Mononuclear cell (primary cell): ENCODE results near the gene GPR132. TPM values are rescaled to one million over a fixed set of nuclear protein-coding genes. Genes with fewer than 3 reads are reported as not detected.
A peak's percentile ranks its signal among the peaks of the same experiment; 100 is the strongest.

Experiments used
- H3K27me3 ChIP-seq: 2 replicates; pipeline ENCODE4 v1.6.0; 2011; ENCODE audit warnings: low read length, control low read depth; ENCODE audit not compliant: insufficient read depth
- H3K4me1 ChIP-seq: 2 replicates; pipeline ENCODE4 v1.5.1; 2011; ENCODE audit warnings: mild to moderate bottlenecking, low read length, control low read depth; ENCODE audit not compliant: insufficient read depth
- H3K4me3 ChIP-seq: 2 replicates; pipeline ENCODE4 v1.5.1; 2011; ENCODE audit warnings: mild to moderate bottlenecking, low read length, moderate library complexity
- H3K9me3 ChIP-seq: 2 replicates; pipeline ENCODE4 v1.5.1; 2011; ENCODE audit warnings: low read depth, mild to moderate bottlenecking, control low read depth, low read length
- total RNA-seq: library from RNA; depleted of rRNA; stranded (reverse); fragments of >200 nt; gene quantifications from one replicate; pipeline ENCODE4 v1.2.3, GENCODE V29; 2012

GPR132 gene
- total RNA-seq, 1 donor, result 98.0 TPM

DNA sequence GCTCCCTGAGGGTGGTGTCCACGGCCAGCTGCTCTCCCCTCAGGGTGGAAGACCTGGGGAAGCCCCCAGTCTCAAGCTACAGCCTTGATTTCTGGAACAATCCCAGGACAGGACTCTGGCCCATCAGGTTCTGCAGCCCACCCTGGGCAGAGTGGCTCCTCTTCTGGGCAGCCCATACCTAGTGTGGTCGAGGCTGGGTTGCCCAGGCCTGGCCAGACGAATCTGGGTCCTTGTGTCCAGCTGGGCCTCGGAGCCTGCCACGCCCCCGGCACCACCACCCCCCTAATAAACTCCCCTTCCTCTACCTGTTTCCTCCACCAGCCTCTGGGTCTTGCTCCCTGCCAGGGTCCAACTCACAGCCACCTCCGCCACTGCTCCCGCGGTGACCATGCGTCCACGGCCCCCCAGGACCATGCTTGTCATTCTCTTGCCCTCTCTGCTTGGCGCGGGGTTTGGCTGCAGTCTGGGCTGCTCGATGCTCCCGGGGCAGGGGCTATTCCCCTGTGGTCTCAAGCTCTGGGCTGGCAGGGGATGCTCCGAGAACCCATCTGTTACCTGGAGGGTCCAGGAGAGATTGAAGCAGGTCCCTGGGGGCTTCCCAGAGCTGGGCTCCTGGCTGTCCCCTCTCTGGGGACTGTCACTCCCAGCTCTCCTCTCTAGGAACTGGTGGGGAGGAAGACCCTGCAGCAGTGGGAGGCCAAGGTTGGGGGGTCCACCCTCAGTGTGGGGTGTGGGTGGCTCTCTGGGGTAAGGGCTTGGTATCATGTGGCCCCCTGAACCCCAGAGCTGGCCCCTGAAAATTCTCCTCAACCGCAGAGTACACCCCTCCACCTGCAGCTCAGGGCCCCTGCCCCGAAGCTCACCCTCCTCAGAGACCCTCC lies 8.7 kb upstream of the GPR132 start:
- Histone ChIP-seq H3K9me3 (no peaks in the 10 kb centered on the region), H3K27me3 (no peaks in the 10 kb centered on the region), H3K4me3 (no peak overlapping the region), H3K4me1 (peaks cover 57% of the 10 kb centered on the region)

DNA sequence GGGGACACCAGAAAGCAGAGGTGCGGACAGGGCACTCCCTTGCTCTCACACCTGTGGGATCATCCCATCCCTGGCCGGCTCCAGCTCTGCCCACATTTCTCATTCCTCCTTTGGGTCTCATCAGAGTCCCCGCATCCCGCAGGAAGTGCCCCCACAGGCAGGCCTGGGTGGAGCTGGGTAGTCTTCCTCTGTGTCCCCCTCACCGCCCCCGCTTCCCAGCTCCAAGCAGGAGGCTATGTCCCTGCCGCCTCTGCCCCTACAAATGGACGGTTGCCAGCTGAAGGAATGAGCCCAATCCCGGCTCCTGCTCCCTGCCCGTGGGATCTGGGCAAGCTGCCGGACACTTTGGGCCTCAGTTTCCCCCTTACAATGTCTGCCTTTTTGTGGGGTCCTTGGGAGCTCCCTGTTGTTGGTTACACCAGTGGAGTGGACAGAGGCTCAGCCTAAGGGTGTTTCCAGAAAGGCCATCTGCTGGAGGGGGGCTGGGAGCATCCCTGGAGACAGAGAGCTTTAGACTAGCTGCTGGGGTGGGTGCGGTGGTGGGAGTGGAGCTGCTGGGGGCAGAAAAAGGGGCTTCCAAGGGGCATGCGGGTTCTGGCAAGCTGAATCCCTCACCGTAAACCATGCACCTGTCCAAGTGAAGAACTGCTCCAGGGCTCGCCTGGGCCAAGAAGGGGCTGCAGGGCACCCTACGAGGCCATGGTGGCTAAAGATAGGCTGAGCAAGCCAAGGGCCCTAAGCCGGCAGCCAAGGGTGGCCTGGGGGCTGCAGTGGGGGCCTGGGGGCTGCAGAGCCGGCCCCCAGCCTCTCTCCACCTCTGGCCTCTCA lies 7.9 kb upstream of the GPR132 start:
- Histone ChIP-seq H3K4me1 (peaks cover 66% of the 10 kb centered on the region), H3K27me3 (no peaks in the 10 kb centered on the region), H3K4me3 (no peak overlapping the region), H3K9me3 (no peaks in the 10 kb centered on the region)

DNA sequence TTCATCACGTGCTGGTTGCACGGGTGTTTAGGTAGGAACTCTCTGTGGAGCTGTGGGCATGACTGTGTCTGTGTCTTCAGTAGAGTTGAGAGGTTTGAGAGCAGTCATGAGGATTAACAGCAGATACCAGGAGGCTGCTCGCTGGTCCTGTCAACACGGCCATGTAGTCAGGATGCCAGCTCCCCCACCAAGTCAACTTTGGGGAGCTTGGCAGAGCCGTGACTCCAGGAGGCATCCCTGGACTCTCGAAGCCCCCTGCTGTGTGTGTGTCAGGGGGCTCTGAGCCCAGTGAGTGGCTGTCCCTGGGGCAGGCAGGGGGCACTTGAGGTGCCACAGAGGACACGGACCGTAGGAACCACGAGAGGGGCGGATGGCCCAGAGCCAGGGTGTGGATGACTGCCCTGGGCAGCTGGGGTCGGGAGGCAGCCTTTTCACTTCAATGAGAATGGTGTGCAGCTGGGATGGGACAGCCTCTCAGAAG lies 7.2 kb upstream of the GPR132 start:
- H3K4me3 ChIP-seq, result no peak overlapping the region
- H3K27me3 ChIP-seq, result no peaks in the 10 kb centered on the region
- H3K4me1 ChIP-seq, result peaks cover 69% of the 10 kb centered on the region
- no peaks in the 10 kb centered on the region for H3K9me3 ChIP-seq

DNA sequence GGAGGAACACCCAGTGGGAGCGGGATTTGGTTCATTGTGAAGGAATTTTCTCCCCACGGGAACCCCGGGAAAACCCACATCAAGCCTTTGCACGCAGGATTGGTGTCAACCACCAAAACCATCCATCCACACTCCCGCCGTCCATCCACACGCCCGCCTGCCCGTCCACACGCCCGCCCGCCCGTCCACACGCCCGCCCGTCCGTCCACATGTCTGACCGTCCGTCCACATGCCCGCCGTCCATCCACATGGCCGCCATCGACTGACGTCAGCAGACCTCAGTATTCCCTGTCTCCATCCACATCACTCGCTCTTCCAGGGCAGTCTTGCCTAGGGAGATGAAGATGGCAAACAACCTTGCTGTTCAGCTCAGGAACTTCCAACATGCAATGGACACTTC lies 6.7 kb upstream of the GPR132 start:
- peaks cover 69% of the 10 kb centered on the region for H3K4me1 ChIP-seq
- no peaks in the 10 kb centered on the region for H3K9me3 ChIP-seq
- H3K4me3 ChIP-seq, result no peak overlapping the region
- no peaks in the 10 kb centered on the region for H3K27me3 ChIP-seq

DNA sequence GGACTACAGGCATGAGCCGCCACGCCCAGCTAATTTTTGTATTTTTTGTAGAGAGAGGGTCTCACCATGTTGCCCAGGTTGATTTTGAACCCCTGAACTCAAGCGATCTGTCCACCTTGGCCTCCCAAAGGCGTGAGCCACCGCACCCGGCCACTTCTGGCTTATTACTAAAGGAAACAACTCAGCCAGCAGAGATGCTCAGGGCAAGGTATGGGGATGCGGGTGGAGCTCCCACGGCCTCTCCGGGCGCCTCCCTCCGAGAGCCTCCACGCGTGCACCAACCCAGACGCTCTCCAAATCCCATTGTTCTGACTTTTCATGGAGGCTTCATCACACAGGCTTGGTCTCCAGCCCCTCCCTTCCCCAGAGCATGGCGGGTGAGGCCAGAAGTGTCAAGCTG lies 6.1 kb upstream of the GPR132 start:
- Histone ChIP-seq H3K27me3 (no peaks in the 10 kb centered on the region), H3K4me1 (peaks cover 69% of the 10 kb centered on the region)

DNA sequence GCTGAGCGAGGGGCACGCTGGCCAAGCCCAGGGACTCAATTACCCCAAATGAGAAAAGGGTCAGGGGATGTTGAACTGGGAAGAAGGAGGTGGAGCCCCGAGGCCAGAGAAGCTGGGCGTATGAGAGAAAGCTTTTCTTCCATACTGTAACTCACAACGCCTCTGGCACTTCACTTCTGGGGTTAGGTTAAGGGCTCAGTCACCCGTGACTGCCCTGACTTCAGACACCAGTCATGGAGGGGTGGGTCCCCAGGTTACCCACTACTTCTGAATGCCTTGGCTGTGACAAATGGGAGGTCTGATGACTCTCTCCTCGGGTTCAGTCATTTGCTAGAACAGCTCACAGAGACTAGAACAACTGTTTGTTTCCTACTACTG lies 5.5 kb upstream of the GPR132 start:
- Histone ChIP-seq H3K4me3 (no peak overlapping the region), H3K4me1 (peaks cover 69% of the 10 kb centered on the region), H3K27me3 (no peaks in the 10 kb centered on the region), H3K9me3 (no peaks in the 10 kb centered on the region)

More for the DNA sequence above, 6.1 kb upstream of the GPR132 start:
- Histone ChIP-seq H3K4me3 (no peak overlapping the region), H3K9me3 (no peaks in the 10 kb centered on the region)

DNA sequence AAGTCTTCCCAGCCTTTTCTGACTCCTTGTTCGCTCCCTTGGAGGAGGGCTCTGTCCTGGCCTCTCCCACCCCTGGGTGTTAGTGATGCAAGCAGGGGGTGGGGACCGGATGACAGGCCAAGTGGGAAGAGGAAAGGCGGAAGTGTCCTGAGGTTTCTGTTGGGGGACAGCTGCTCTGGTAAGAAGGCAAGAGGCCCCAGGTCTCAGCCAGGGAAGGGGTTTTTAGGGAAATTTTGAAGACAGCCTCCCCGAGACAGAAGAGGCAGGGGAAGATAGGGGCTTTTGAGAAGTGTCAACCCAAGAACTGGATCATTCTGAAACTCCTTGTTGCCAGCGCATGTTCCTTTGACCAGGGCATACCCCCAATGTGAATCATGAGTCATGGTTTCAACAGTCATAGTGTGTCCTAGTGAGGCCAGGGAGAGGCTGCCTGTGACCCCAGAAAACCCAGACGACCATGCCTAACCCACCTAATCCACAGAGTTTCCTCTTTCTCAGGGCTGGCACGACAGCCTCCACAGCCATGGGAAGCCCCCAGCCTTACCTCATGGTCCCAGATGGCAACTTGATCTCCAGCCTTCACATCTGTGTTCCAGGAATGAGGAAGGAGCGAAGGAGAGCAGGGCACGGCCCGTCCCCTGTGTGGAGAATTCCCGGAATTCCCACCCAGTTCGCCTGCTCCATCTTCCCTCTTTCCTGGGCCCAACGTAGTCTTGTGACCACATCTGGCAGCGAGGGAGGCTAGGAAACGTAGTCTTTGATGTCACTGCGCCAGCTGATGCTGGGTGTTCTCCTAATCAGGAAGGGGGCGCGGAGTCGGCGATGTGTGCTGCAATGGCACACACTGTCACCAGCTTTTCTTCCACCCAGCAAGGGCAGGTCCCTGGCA lies 4.9 kb upstream of the GPR132 start:
- Histone ChIP-seq H3K4me3 (no peak overlapping the region), H3K27me3 (no peaks in the 10 kb centered on the region), H3K9me3 (no peaks in the 10 kb centered on the region), H3K4me1 (peaks cover 68% of the 10 kb centered on the region)

DNA sequence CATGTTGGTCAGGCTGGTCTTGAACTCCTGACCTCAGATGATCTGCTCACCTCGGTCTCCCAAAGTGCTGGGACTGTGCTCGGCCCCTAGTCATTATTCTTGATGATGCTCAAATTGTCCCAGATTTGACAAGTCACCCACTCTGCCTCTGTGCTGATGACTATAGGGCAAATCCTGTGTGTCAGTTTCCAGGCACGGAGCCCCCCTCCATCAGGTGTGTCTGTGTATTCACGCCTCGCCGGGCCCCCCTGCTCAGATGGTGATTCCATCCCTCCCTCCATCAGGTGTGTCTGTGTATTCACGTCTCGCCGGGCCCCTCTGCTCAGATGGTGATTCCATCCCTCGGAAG lies 4.3 kb upstream of the GPR132 start:
- Histone ChIP-seq H3K9me3 (no peaks in the 10 kb centered on the region), H3K27me3 (no peaks in the 10 kb centered on the region), H3K4me1 (peaks cover 70% of the 10 kb centered on the region), H3K4me3 (no peak overlapping the region)

DNA sequence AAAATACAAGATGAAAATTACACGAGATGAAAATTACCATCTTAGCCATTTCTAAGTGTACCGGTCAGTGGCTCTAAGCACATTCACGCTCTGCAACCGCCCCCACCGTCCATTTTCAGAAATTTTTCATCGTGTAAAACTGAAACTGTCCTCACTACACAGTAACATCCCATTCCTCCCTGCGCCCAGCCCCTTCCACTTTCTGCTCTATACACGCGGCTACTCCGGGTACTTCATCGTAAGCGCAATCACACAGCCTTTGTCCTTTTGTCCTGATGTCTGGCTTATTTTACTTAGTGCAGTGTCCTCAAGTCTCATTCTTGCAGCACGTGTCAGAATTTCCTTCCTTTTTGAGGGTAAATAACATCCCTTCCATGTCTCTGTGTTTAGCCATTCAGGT lies 3.6 kb upstream of the GPR132 start:
- Histone ChIP-seq H3K9me3 (no peaks in the 10 kb centered on the region), H3K4me1 (peaks cover 76% of the 10 kb centered on the region), H3K27me3 (no peaks in the 10 kb centered on the region), H3K4me3 (no peak overlapping the region)

DNA sequence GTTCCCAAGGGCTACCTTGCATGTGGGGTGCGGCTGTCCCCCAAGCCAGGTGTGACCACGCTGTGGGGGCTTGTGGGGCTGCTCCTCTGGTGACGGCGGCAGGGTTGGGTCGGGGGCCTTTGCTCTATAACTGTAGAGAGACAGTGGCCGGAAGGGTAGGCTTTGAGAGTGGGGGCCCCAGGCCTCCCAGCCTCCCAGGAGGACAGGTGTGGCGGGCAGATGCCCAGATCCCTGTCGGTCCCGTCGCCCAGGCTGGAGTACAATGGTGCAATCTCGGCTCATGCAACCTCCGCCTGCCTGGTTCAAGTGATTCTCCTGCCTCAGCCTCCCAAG lies 2.7 kb upstream of the GPR132 start:
- Histone ChIP-seq H3K27me3 (no peaks in the 10 kb centered on the region), H3K4me3 (no peak overlapping the region), H3K9me3 (no peaks in the 10 kb centered on the region), H3K4me1 (peaks cover 85% of the 10 kb centered on the region)

DNA sequence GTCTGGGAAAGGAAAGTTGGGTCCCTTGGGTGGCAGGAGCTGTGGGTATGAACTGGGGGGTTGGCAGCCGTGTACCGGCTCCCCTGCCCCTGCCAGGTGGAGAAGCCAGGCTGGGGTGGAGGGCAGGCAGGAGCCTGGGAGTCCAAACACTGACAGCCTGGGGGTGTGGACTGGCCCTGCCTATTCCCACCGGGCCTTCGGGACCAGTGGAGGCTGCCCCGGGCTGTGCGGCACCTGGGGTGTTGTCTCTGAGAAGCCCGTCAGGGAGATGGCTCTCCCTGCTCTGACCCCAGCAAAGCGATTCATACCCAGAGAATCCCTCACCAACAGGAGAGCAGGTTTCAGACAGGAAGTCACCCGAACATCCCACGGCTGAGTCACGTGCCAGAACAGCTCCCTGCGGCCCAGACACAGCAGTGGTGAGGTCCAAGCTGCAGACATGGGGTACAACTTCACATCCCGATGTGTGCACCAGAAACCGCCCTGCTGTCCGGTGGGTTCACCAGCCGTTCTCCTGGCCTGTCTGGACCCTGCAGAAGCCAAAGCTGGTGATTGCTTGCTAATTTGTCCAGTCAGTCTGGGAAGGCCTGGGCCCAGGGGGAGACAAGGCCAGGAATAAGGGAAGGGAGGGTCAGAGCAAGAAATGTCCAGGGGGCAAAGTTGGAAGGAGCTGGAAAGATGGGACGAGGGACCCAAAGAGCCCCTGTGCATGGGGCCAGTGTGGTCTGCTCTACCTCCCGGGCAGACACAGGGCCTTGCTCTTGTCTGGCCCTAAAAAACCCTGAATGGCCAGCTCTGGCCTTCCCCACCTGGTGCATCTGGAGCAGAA lies 2.1 kb upstream of the GPR132 start:
- Histone ChIP-seq H3K4me1 (peaks cover 91% of the 10 kb centered on the region), H3K27me3 (no peaks in the 10 kb centered on the region), H3K9me3 (no peaks in the 10 kb centered on the region), H3K4me3 (no peak overlapping the region)

DNA sequence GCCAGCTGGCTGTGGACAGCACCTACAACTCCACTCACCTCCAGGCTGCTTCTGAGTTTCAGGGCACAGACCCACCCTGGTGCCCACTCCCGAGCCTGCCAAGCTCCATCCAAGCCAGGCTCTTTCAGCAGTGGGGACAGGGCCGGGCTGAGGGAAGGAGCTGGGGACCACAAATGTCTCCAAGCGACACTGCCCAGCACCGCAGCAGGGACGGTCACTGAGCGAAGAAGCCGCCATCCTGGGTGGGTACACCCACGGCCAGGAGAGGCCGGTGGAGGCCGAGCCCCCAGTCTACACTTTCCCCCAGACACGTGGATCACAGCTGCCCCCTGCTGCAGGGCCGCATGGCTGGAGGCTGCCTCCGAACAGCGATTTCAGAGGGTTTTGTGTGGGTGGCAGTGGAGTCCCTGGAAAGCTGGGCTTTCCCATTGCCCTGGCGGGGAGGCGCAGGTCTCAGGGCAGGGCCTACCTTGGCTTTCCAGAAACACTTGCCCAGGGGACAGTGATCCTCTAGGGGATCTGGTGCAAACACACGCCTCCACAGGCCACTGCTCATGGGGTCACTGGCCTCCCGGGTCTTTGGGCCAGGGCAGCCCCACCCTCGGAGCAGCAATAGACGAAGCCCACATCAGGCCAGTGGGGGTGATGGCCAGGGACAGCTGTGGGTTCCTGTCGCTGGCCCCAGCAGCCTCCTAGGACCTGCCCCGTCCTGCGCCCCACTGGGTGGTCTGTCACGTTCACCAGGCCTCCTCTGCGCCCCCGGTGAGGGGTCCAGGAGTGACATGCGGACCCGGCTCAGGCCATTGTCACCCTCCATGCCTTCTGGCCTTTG lies 1.2 kb upstream of the GPR132 start:
- Histone ChIP-seq H3K4me1 (peaks cover 97% of the 10 kb centered on the region), H3K9me3 (no peaks in the 10 kb centered on the region), H3K4me3 (no peak overlapping the region), H3K27me3 (no peaks in the 10 kb centered on the region)

DNA sequence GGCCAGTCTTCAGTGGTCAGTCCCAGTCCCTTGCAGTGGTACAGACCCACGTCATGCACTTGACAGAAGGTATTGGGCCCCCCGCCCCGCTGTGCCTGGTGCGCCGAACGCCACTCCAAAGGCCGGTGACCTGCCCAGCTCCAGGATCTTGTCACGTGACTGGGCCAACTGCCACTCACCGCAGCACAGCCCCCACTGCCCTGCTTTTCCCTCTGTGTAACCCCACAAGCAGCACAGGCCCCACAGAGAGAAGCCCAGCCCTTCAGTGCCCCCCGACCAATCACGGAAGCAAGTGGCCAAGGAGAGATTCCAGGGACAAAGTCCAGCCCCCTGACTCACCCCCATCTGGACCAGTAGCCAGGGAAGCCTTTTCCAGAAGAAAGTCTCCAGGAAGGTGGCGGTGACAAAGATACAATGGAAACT lies 498 bp downstream of the GPR132 start:
- Histone ChIP-seq H3K27me3 (no peaks in the 10 kb centered on the region), H3K9me3 (no peaks in the 10 kb centered on the region), H3K4me1 (peaks cover 97% of the 10 kb centered on the region), H3K4me3 (peak overlapping the region; percentile 92)
